Measurements from ENCODE around the gene ANKRD34A.

Gene ANKRD34A

GRCh38 chr1:145982010-145982723 is 17.8 kb upstream of the ANKRD34A start:
- TF ChIP-seq CTCF (IDR thresholded peaks at IDR 0.05) (no peak), ZFX (IDR thresholded peaks at IDR 0.05; ENCODE audit: borderline replicate concordance) (no peak)
- no peak overlapping the region for H3K27ac ChIP-seq

- peak overlapping the region; percentile 90 for H3K27ac ChIP-seq
- TF ChIP-seq ZFX (IDR thresholded peaks at IDR 0.05; ENCODE audit: borderline replicate concordance) (no peak), CTCF (IDR thresholded peaks at IDR 0.05) (no peak)
These were observed 16.2 kb upstream of the ANKRD34A start for GRCh38 chr1:145980457-145980994.

DNA sequence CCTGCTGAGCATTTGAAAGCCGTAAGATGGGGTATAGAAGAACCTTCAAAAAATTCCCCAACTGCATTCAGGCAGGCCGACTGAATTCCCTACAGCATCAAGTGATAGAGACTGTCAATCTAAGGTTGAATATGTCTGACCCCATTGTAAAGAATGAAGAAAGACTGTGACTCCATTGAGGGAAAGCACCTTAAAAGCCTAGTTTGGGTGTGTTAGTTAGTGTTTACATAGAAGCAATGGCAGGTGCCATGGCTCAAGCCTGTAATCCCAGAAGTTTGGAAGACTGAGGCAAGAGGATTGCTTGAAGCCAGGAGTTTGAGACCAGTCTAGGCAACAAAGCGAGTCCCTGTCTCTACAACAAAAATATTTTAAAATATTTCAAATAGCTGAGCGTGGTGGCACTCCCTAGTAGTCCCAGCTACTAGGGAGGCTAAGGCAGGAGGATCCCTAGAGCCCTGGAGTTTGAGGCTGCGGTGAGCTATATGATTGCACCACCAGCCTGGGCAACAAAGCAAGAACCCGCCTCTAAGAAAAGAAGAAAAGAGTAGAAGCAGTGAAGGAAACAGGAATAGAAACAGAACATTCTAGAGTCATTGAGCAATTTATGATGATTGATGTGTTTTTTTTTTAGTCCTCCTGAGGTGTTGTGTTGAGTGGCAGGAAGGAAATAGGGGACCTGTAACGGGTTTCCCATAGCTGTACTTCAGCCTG is 15.5 kb upstream of the ANKRD34A start:
- peak overlapping the region; percentile 90 for H3K27ac ChIP-seq
- TF ChIP-seq CTCF (IDR thresholded peaks at IDR 0.05) (no peak), ZFX (IDR thresholded peaks at IDR 0.05; ENCODE audit: borderline replicate concordance) (no peak)

DNA sequence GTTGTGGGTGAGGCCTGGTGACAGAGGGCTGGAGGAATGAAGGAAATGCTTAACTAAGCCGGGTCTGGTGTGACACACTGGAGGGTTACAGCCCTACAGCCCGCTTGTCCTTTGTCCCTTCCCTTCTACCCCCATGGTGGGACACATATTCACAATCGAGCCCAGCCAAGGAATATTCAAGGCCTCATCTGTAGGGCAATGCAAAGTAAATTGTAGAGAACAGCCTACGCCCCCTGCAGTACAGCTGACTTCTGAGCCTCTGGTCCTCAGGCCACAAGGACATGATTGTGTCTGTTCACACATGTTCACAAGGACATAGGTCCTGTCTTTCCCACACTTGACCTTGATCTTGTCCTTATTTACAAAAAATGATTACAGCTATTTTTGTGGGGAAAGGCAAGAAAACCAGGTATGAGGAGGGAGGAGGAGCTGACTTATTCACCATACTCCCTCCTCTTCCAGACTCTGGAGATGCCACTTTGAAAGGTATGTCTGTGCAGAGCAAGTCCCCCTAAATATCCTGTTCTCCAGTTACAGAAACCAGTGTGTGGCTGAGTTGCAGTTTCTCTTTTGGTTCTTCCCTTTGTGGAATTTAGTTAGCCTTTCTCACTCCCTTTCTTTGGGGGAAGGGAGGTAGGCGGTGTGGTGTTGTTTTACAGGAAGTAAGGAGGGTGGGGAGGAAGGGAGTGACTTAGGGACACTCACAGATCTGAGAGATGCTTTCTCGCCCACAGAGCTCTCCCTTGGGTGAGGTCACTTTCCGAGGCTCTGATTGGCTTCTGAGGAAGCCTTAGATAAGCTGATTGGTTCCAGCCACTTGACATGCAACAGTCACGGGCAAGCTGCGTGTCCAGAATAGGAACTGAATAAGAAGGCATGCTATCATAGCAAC is 14.7 kb upstream of the ANKRD34A start:
- TF ChIP-seq ZFX (IDR thresholded peaks at IDR 0.05; ENCODE audit: borderline replicate concordance) (no peak), CTCF (IDR thresholded peaks at IDR 0.05) (peak; percentile 67)
- peak overlapping the region; percentile 90 for H3K27ac ChIP-seq

GRCh38 chr1:145978471-145978853 is 14.1 kb upstream of the ANKRD34A start:
- no peak for TF ChIP-seq CTCF (IDR thresholded peaks at IDR 0.05)
- TF ChIP-seq ZFX (IDR thresholded peaks at IDR 0.05; ENCODE audit: borderline replicate concordance) = no peak
- H3K27ac ChIP-seq = peak overlapping the region; percentile 90

DNA sequence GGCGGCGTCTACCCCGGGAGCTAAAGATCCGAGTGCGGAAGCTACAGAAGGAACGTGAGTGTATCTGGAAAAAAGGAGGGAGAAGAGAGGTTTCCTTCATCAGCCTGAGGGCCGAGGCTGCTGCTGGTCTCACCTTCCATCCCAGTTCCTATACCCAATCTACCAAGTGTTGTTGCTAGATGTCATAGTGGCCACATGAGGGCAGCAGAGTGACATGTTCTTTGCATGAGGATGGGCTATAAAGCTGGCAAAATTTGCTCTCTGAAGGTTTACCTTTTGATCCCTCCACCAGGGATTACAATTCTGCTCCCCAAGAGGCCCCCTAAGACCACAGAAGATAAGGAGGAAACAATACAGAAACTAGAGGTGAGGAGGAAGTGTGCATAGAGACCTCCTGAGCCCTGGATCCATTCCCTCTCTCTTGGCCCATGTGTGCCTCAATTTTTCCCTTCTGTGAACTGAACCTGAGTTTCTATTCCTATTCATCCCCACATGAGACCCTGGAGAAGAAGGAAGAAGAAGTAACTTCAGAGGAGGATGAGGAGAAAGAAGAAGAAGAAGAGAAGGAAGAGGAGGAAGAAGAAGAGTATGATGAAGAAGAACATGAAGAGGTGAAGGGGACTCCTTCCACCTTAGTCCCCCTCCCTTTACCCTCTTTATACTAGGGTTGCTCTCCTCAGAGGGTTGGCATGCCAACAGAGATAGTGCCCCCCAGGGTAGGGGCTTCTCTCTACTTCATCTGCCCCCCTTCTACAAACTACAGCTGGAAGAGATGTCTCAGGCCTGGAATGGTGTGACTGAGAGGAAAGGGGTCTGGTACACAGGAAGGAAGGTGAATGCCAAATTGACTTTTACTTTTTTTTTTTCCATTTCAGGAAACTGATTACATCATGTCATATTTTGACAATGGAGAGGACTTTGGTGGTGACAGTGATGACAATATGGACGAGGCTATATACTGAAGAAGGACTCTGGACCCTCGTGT is 13.4 kb upstream of the ANKRD34A start:
- TF ChIP-seq CTCF (IDR thresholded peaks at IDR 0.05) (peak; percentile 97), ZFX (IDR thresholded peaks at IDR 0.05; ENCODE audit: borderline replicate concordance) (no peak)
- peak overlapping the region; percentile 90 for H3K27ac ChIP-seq
